GM10266 (cell line): ENCODE measurements around the gene AUTS2.

Experiments used
- DNase-seq: peaks from one replicate; pipeline ENCODE4 v3.0.0; 2012; ENCODE audit errors: extremely low spot score
- CTCF ChIP-seq: IDR thresholded peaks from 2 replicates; pipeline ENCODE4 v1.5.1; 2012; ENCODE audit warnings: mild to moderate bottlenecking, low read depth; ENCODE audit not compliant: control insufficient read depth, insufficient read depth; ENCODE audit errors: missing control alignments

AUTS2 gene

DNA sequence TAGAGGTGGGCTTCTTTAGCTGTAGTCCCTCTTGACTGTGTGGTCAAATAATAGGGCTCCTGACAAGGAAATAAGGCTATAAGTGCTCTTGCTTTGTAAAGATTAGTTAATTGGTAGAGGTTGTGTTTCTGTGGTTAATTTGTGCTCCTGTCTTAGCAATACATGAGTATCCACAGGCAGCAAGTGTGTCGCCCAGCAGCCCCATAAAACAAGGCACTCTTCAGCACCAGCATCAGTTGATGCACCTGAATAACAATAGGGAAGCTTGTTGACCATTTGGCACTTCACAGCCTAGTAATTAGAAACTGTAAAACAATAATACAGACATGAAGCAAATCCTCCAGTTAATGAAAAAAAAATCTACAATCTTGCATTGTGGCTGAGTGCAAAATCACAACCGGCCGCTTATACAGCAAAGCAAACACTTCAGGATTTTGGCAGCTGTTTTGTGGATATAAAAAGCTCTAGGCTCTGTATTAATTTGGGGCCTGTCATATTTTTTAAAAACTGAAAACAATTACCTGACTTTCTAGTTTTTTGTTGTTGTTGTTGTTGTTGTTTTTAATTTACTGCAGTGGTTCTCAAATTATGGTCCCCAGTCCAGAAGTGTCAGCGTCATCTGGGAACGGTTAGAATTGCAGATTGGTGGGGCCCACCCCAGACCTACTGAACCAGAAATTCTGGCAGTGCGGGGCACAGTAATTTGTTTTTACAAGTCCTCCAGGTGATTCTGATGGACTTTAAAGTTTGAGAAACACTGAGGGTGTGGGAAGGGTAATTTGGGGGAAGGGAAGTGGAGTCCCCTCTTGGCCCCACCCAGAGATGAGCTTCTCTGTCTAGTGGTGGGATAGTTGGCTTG lies 56.8 kb downstream of the AUTS2 start:
- no peak for TF ChIP-seq CTCF
- no peak for DNase-seq

DNA sequence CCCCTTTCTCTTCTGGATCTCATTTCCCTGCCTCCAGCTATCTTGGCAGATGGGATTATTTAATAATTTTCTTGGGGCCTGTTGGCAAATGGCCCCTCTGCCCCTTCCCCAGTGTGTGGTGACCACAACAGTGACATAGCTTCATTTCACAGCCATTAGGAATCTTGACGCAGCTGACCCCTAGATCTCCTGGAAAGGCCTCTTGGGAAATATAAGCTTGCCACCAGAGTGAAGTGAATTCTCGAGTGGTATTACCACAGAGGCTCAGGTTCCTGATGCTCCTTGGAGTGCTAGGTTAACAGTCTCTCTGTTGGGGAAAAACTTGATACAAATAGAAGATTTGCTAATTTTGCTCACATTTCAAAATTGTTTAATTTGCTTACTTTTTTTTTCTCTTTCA lies 57.8 kb downstream of the AUTS2 start:
- no peak for DNase-seq
- no peak for TF ChIP-seq CTCF

DNA sequence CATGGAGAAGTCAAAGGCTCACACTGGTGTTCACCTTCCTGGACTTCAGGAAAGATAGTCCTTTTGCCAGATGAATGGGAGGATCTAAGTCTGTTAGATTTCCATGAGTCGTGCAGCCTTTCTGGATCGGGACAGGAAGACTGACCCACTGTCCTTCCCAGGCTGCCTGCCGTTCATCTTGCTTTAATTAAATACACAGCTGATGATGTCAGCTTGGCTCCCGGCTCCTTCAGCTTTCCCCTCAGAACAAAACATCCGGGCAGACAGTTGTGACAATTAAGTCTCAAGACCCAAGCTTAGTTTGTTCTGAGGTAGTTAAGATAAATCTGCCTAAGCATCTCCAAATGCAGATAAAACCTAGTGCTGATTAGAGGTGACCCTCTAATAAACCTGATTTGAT lies 58.6 kb downstream of the AUTS2 start:
- no peak for DNase-seq
- no peak for TF ChIP-seq CTCF

DNA sequence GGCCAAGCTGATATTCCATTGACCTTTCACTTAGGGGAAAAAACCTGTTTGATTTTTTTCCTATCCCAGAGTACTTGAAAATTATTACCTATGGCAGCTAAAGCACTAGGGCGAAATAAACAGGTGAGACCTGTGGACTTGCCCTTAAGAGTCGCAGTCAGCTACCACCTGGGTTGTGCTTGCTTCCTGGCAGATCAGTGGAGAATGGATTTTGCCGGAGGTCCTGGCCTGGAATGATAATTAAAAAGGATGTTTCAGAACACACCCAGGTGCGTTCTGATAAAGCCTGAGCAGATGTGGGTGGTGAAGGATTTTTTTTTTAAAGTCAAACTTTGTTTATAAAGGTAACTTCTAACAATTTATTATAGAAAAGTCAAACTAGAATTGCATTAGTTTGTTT lies 59.1 kb downstream of the AUTS2 start:
- no peak for DNase-seq
- no peak for TF ChIP-seq CTCF

DNA sequence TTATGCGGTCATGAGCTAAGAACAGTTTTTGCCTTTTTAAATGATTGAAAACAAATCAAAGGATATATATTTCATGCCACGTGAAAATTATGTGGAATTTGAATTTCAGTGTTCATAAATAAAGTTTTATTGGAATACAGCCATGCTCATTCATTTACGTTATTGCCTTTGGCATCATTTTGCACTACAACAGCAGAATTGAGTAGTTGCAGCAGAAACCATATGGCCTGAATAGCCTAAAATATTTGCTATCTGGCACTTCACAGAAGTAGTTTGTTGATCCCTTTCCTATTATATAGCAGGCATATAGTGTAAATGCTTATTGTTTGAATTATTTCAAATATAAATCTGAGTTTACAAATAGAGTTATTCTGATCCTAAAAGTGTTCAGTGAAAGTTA lies 59.7 kb downstream of the AUTS2 start:
- TF ChIP-seq CTCF, result no peak
- DNase-seq, result no peak

GRCh38 chr7:69659983-69660382 lies 61.7 kb downstream of the AUTS2 start:
- no peak for TF ChIP-seq CTCF

DNA sequence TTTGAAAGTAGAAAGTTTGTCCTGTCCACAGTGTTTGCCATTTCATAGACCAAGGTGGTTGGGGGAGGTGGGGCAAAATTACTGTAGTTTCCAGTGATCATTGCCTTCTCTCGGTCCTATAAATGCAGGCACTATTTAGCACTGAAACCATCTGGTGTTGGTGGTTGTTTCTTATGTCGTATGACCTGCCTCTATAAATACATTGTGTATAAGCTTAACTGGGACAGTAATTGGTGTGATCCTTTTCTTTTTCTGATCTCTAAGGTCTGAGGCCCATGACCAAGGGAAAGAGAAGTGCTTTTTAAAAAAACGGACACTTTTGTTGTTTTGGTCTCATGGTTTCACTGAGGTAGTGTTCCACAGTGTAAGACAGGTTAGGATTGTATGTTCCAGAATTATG lies 63.1 kb downstream of the AUTS2 start:
- peak; percentile 17 for DNase-seq

More at GRCh38 chr7:69659983-69660382, 61.7 kb downstream of the AUTS2 start:
- DNase-seq, result no peak

More for the DNA sequence above, 63.1 kb downstream of the AUTS2 start:
- no peak for TF ChIP-seq CTCF
